ENCODE results near the gene CPHXL2.
A peak's percentile ranks its signal among the peaks of the same experiment; 100 is the strongest.

CPHXL2 gene

DNA sequence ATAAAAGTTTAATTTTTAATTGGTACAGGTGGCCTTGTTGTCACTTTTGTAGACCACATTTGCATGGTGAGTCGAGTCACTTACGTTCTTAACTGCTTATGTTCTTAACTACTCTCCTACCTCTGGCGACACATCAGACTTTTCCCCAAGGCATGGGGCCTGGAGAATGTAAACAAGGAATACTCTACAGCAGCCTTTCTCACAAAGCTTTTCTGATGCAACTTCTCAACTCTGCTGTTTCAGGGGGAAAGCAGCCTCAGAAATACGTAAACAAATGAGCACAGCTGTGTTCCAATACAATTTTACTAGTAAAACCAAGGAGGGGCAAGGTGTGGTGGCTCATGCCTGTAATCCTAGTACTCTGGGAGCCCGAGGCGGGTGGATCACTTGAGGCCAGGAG, 36.2 kb downstream of the CPHXL2 start:
- DNase-seq (ENCODE audit: low spot score), result no peak

DNA sequence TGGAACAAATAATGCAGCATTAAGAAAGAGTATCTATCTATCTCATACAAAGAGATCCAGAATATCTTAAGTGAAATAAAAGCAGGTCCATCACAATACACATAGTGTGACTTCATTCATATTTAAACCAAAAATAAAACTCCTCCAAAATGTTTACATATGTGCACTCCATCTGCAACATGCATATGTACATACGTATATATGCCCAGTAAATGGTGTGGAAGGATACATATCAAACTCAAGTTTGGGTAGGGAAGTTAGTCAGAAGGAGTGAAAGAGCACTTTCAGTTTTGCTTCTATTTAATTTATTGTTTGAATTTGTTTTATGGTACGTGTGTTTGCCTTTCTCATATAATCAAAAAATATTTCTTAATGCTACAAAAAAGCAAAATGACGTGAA, 41.8 kb downstream of the CPHXL2 start:
- DNase-seq (ENCODE audit: low spot score), result no peak

DNA sequence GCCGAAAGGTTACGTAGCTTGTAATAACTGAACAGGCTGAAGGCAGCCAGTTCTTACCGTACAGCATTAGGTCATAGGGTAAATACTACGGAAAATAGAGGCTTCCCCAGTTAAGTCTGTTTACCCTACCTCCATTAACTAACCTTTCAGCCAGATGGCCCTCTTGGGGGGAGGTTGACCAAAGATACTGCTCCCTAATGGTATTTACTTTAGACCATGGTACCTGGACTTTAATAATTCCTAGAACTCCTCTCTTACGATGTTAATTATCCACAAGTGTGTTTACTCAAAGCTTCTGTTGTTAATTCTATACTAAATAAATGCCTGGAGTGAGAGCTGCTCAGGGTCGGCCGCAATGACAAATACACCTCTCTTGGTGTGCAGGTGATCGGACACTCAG, 44.0 kb downstream of the CPHXL2 start:
- DNase-seq (ENCODE audit: low spot score), result no peak

DNA sequence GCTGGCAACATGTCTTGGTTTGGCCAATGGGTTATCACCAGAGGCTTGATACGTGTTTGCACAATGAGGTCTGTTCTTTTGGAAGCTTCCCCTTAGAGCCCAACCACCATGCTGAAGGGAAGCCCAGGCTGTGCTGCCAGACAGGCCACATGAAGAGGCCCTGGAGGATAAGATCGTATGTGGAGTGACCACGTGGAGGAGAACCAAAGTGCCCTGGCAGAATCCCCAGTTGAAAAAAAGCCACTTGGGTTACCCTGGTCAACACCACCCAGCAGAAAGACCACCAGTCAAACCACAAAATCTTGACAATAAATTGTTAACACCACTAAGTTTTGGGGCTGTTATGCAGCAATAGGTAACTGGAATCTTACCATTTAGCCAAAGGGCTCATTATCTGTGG, 46.8 kb downstream of the CPHXL2 start:
- no peak for DNase-seq (ENCODE audit: low spot score)

DNA sequence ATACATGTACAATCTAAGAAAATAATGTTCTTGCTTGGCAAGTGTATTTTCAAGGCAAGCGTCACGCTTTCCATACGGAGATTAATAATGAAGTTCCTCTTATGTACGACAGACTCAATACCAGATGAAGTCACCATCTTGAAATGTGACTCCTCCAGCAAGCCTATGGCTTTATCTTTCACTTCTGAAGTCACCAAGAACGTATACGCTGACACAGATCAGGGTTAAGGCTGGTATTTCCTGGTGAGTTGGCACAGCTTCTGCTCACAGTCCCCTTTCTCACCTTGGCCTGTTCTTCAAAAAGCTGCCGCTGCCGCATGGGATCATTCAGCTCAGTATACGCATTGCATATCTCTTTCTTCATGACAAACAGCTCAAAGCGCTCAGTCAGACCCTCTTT, 47.7 kb downstream of the CPHXL2 start:
- DNase-seq (ENCODE audit: low spot score), result no peak

DNA sequence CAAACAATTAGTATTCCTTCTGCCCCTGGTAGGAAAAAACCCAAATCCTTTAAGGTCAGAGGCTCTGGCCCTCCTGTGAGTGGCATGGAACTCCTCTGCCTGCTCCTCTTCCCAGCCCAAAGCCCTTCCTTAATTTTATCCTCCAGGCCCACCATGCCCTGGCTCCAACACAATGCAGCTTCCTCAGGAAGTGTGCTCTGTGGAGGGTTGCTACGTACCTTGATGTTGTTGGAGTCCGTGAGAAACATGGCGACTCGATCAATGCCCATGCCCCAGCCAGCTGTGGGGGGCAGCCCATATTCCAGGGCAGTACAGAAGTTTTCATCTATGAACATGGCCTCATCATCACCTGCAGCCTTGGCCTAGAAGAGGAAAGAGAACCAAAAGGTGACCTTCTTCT, 48.5 kb downstream of the CPHXL2 start:
- DNase-seq (ENCODE audit: low spot score), result no peak

DNA sequence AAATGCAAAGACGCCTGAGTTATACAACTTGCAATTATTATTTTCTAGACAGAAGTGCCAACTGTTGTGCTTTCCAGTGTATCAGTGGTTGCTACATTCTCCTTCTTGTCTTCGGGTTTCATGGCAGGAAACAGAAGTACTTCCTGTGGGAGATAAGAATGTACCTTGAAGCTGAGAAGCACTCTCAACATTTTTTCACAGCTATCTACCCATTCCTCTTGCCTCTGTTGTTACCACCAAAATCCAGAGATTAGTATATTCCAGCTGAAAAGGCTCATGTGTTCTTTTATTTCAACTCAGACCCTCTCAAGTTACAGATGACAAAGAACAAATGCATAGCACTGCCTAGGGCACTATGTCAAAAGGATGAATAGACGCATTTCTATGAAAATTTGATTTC, 49.0 kb downstream of the CPHXL2 start:
- no peak for DNase-seq (ENCODE audit: low spot score)

DNA sequence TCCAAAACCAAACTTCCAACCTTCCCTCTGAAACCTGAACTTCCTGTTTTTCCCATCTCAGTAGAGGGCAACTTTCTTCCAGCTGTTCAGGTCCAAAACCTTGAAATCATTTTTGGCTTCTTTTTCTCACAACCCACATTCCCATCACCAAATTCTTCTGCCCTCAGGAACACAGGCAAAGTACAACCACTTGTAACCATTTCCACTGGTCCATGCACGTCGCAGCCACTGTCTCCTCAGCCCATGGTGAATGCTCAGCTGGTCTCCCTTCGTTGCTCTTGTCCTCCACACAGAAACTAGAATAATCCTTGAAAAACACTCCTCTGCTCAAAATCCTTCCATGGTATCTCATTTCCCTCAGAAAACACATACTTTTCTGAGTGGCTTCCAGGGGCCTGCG, 50.0 kb downstream of the CPHXL2 start:
- DNase-seq (ENCODE audit: low spot score), result no peak

DNA sequence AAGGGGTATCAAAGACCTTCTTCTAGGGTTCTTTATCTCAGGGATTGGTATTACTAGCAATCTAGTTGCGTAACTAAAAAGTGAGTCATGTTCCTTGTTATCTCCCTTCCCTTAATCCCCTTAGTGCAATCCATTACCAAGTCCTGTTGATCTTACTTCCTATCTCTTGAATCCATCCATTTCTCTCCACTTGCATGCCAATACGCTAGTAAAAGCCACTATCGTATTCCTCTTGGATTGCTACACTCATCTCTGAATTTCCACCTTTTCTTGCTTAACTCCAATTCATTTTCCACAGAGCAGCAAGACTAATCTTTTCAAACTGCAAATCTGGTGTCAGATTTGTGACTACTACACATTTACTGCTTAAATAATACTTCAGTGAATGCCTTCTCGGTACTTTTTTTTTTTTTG, 51.9 kb downstream of the CPHXL2 start:
- DNase-seq (ENCODE audit: low spot score), result peak; percentile 17

DNA sequence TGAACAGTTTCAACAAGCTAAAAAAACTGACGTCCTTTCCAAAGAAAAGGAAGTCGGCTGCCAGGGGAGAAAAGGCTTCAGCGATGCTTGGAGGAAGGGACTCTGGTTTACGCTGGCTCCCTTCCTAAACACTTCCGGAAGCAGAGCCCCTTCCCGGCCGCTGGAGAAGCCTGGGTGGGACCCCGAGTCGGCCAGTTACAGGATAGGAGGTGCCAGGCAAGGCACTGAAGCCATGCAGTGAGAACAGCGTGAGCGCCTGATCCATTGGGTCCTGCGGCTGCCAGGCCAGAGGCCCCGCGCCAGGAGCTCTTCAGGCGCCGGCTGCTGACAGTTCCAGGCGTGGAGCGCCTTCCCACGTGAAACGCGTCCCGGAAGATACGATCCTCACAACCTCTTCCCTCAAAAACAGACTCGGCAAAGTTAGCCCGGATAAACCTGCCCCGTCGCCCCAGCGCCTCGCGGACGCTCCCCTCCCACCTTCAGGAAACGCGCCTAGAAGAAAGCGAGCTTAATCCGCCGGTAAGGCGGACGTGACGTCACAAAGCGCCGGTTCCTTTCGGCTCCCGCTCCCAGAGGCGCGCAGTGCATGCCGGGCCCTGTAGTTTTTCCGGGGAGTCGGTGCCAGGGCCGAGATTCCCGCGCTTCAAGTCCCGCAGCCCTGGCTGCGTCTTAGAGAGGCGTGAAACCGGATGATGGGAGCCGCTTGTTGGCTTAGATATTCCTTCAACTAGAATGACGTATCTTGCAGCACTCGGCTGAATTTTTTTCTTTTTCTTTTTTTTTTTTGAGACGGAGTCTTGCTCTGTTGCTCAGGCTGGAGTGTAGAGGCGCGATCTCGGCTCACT, 53.8 kb downstream of the CPHXL2 start, which contains the start of gene ADAT1:
ADAT1 (minus strand) TSS at position 521 of the 845 bp plus-strand sequence. CDS start 2,482 bp downstream, outside the sequence.
- peak; percentile 99 for DNase-seq (ENCODE audit: low spot score)

DNA sequence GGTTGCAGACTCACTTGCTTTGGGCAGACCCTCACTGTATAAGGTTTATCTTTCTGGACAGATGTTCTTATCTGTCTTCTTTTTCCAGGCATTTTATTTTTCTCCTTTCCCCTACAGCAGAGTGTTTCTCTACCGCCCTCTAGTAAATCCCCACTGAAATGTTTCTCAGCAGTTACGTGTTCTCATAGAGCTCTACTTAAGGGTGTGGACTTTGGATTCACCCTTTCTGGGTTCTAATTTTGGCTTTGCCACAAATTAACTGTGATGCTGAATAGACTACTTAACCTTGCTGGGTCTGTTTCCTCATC, 55.7 kb downstream of the CPHXL2 start:
- peak; percentile 66 for DNase-seq (ENCODE audit: low spot score)

DNA sequence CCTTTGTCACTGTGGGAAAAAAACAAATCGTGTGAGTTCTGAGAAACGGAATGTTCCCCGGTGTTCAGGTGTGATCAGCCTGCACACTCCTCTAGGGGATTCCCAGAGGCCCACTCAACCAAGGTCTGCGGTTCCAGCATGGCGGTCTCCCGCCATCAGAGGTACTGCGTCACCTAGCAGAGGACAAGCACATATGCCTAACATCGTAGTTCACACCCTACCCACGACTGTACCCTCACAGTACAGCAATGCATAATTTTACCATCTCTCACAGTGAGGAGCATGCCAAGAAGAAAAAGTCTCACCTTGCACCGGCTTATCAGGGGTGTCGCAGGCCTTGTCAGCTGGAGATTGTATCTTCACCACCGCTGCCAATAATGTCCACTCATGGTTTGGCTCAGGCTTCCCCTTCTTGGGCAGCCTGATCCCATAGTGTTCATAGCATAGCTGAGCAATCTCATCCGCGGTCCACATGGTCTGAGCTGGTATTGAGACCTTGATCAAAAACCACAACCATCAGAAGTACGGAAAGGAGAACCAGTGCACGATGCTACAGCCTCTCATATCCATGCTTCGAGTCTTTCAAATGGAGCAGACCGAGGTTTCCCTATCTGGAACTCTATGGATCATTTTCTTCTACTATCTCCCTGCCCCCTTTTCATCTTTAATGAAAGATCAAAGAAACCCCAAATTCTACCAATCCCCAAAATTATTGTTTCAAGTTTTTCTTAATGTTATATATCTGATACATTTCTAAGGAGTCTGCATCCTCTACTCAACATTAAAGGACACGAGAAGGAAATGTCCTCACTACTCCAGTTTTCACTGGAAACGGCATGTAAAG, 56.3 kb downstream of the CPHXL2 start:
- DNase-seq (ENCODE audit: low spot score), result no peak

DNA sequence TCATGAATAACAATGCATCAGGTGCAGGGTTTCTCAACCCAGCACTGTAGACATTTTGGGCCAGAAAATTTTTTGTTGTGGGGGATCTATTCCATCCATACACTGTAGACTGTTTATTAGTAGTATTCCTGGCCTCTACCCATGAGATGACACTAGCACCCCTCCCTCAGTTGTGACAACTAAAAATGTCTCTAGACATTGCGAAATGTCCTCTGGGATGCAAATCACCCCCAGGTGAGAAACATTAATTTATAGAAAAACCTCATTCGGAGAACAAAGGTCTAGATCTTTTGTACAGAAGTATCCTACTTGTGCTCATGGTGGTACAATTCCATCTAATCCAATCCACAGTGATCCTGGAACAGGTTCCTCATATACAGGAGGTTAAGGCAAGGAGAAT, 58.0 kb downstream of the CPHXL2 start:
- no peak for DNase-seq (ENCODE audit: low spot score)

DNA sequence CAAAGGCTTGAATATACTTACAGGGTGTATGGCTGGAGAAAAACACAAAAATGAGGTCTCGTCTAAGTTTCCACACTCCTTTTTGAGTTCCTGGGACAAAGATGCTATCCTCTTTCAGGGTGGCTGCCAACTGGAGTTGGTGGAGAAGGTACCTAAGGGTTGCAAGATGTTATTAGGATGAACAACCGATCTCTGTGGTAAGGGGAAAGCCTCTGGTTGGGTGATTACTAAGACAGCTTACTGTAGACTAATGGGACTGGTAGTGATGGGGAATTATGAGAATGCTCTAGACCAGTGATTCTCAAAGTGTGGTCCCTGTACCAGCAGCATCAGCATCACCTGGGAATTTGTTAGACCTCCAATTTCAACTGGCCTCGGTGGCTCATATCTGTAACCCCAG, 59.7 kb downstream of the CPHXL2 start:
- no peak for DNase-seq (ENCODE audit: low spot score)

DNA sequence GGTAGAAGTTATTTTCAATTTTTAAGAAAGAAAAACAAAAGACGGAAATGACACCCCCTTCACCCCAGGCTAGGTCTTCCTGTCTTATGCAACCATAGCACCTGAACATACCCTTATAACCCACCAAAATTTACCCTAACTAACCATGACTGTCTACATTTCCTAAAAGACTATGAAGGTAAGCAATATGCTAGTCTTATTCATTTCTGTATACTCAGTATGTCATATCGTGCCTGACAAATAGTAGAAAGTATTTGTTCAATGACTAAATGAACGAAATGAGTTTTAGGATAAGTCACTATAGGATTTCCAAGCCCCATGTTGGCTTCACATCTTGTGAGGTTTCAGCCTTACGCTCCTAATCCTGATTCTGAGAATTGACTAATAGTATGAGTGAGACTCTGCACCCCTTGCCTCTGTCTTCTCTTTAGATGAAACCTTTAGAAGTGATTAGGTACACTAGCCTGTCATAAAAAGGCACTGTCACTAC, 60.2 kb downstream of the CPHXL2 start:
- no peak for DNase-seq (ENCODE audit: low spot score)

DNA sequence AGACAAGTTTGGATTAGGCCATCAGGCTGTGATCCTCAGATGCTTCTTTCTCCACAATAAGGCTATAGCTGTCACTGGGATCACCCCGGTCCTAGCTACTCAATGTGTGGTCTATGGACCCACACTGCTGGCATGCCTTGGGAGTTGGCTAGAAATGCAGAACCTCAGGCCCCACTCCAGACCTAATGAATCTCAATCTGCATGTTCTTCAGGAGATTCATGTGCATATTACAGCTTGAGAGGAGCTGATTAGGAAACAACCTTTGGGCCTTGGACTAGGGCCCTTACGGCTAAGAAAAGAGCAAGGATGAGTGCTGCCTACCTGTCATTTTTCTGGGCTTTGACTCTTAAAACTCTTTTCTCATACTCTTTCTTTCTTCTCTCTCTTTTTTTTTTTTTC, 61.2 kb downstream of the CPHXL2 start:
- DNase-seq (ENCODE audit: low spot score), result no peak

DNA sequence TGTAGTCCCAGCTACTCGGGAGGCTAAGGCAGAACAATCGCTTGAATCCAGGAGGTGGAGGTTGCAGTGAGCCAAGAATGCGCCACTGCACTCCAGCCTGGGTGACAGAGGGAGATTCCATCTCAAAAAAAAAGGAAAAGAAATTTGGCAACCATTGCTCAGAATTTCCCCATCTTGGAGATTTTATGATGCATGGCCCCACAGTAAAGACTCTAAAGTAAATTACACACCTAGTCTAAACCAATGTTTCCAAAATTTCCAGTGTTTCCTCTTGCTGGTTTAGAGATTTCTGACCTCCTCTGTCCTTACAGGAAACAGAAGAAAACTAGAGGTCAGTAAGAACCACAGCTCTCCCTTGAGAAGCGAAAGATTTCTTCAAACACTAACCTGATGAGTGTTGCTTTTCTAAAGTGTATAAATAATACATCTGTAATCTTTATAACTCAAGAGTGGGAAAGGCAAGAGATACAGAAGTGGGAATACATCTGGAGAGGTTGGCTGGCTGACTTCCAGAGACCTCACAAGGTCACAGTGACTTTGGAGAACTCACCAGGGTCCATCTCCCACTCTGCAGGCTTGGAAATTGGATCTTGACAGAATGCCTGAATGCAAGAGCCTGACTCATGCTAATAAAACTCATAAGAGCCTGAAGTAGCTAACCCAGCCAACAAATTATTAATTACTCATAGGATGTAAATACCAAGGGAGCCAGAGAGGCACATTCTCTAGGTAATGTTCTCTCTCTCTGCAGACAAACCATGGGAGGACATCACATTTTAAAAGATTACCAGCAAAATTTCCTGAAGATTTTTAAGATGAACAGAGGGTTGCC, 62.5 kb downstream of the CPHXL2 start:
- DNase-seq (ENCODE audit: low spot score), result no peak

All from RKO (cell line).